HG02588 (cell line): Measurements from ENCODE around the gene DGKZ.
"Not testable (repeated sequence)": the region's sequence is repeated elsewhere in the genome, so short reads cannot be mapped to it uniquely, and the experiment has no call there.

Experiments used
- ATAC-seq: cut with Tn5 transposase; IDR thresholded peaks from one replicate; pipeline ENCODE4 v1.9.1; 2021; ENCODE audit warnings: mild to moderate bottlenecking, moderate library complexity; ENCODE audit not compliant: unreplicated experiment

DGKZ gene

GRCh38 chr11:46364056-46364455 is 16.8 kb downstream of the DGKZ start:
- no peak for ATAC-seq

- no peak for ATAC-seq
These were observed 17.5 kb downstream of the DGKZ start for GRCh38 chr11:46364791-46365190.

DNA sequence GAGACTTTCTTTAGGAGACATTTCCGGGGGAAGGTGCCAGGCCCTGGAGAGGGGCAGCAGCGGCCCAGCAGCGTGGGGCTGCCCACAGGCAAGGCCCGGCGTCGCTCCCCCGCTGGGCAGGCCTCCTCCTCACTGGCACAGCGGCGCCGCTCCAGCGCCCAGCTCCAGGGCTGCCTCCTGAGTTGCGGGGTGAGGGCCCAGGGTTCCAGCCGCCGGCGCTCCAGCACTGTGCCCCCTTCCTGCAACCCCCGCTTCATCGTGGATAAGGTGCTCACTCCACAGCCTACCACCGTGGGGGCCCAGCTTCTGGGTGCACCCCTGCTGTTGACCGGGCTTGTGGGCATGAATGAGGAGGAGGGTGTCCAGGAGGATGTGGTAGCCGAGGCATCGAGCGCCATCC is 19.0 kb downstream of the DGKZ start:
- ATAC-seq: no peak

DNA sequence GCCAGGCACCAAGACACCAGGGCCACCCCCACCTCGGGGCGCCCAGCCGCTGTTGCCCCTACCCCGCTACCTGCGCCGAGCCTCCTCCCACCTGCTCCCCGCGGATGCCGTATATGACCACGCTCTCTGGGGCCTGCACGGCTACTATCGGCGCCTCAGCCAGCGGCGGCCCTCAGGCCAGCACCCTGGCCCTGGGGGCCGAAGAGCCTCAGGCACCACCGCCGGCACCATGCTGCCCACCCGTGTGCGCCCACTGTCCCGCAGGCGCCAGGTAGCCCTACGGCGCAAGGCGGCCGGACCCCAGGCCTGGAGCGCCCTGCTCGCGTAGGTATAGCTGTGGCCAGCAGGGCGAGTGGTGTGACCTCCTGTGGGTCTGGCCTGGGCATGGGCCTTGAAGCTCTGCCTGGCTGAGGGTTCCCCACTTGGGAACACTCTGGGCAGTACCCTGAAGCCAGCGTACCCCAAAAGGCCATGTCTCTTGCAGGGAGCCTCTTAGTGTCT is 19.4 kb downstream of the DGKZ start:
- ATAC-seq: no peak

DNA sequence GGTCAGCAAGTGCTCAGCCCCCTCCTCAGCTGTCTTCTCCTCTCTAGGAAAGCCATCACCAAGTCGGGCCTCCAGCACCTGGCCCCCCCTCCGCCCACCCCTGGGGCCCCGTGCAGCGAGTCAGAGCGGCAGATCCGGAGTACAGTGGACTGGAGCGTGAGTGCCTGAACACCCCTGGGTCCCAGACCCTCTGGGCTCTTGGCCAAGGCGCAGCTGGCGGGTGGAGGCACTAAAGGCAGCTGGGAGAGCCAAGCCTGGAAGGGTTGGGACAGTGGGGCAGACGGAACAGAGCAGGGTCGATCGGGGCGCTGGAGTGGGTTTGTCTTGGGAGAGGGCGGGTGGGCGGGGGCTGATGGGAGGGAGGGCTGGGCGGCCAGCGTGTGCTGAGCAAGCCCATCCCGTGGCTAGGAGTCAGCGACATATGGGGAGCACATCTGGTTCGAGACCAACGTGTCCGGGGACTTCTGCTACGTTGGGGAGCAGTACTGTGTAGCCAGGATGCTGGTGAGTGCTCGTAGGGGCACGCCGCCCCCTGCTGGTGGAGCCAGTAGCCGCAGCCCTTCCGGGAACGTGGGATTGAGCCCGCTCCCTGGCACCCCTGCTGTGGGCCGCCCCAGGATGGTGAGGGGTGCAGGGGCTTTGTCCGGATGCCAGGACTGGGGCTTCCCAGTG is 20.1 kb downstream of the DGKZ start:
- ATAC-seq: peak; percentile 51

DNA sequence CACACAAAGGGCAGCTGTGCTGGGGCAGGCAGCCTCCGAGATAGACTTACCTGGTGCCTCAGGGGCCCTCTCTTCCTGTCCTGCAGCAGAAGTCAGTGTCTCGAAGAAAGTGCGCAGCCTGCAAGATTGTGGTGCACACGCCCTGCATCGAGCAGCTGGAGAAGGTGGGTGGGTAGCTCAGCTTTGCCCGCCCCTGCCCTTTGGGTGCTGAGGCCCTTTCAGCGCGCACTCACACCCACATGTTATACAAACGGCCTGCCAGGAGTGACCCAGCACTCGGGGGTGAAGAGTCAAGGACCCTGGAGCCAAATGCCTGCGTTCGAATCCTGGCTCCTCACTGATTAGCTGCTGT is 20.6 kb downstream of the DGKZ start:
- no peak for ATAC-seq

DNA sequence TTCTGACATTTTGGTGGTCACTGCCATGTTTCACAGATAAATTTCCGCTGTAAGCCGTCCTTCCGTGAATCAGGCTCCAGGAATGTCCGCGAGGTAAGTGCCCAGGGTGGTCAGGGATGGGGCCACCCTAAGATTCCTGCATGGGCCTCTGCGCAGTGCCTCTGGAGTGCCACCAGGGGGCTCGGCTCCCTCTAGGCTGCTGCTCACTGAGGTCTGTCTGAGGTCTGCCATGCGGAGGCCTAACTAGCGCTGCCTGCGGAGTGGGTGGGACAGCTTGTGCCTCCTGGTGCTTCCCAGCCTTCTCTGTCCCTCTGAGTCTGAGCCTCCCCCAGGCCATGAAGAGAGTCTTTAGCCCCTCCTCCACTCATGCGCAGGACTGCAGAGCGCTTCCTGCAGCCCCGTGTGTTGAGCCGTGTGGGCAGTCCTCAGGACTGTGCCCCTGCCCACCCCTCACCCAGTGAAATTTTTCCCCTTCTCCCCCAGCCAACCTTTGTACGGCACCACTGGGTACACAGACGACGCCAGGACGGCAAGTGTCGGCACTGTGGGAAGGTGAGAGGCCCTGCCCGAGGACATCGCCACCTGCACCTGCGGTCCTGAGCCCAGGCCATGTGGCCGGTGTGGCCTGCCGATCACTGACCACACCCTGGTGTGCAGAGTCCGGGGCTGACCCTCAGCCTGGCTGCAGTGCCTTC is 22.3 kb downstream of the DGKZ start:
- no peak for ATAC-seq

DNA sequence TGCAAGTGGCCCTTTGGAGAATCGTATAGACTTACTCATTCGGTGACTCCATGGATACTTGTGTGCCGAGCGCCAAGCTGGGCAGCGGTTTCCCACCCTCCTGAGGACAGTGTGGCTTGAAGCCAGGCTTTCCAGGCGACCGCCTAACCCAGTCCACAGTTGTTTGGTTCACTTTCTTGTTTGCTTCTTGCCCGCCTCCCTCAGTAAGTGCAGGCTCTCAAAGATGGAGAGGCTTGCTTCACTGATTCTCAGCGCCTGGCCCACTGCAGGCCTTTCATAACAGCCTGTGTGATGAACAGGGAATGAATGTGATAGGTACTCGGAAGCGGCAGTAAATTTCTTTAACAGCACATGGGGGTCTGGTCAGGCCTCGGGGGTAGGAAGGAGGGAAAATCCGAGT is 23.0 kb downstream of the DGKZ start:
- ATAC-seq: no peak

DNA sequence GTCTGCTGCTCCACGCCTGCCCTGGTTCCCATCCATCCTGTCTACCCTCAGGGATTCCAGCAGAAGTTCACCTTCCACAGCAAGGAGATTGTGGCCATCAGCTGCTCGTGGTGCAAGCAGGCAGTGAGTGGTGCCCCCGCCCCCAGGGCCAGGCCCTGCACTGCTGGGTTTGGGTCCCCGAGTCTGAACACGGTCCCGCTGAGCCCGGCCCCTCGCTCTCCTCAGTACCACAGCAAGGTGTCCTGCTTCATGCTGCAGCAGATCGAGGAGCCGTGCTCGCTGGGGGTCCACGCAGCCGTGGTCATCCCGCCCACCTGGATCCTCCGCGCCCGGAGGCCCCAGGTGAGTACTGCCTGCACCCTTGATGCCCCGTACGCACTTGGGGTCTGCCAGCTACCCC is 24.0 kb downstream of the DGKZ start:
- not testable (repeated sequence) for ATAC-seq

- no peak for ATAC-seq
These were observed 24.8 kb downstream of the DGKZ start for GRCh38 chr11:46372086-46372485.

GRCh38 chr11:46372501-46372900 is 25.2 kb downstream of the DGKZ start:
- ATAC-seq: not testable (repeated sequence)

DNA sequence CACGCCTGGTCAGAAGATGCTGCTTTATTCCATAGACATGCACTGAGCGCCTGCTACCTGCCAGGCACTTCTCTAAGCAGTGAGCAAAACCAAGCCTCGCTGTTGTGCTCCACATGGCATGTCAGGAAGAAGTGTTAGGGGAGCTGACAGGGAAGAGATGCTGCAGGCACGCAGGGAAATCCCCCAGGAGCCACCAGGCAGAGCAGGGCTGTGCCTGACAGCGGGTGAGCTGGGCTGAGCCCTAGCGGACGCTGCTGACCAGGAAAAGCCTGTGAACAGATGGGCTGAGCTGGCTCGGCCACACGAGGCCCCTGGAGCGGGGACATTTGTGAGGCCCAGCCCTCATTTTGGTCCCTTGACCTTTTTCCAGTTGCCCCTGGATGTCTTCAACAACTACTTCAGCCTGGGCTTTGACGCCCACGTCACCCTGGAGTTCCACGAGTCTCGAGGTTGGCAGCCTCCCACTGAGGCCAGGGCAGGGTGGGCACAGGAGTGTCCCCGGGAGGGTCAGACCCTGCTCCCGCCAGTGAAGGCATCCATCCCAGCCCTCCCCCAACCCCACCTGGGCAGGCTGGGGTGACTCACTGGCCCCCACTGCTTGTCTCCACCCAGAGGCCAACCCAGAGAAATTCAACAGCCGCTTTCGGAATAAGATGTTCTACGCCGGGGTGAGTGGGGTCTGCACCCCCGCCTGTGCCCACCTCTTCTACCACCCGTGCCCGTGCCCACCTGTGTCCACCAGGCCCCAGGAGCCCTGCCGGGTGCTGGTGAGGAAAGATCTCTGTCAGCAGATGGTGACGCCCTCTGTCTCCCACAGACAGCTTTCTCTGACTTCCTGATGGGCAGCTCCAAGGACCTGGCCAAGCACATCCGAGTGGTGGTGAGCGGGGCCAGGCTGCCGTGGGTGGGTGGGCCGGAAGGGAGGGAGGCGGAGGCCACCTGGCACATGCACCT is 26.8 kb downstream of the DGKZ start:
- ATAC-seq: no peak

DNA sequence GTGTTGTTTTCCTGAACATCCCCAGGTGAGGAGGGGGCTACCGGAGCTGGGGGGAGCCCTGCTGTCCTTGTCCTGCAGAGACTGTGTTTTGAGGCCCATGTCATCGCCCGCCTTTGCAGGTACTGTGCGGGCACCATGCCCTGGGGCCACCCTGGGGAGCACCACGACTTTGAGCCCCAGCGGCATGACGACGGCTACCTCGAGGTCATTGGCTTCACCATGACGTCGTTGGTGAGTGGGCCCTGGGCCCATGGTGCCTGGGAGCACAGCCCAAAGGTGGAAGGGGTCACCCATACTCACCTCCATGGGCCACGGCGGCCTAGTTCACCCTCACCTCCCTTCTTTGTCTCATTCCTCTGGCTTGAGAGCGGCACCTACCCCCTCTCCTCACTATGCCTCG is 27.6 kb downstream of the DGKZ start:
- ATAC-seq: no peak

GRCh38 chr11:46375392-46376101 is 28.3 kb downstream of the DGKZ start:
- ATAC-seq: no peak

- no peak for ATAC-seq
These were observed 29.2 kb downstream of the DGKZ start for GRCh38 chr11:46376258-46377050.

DNA sequence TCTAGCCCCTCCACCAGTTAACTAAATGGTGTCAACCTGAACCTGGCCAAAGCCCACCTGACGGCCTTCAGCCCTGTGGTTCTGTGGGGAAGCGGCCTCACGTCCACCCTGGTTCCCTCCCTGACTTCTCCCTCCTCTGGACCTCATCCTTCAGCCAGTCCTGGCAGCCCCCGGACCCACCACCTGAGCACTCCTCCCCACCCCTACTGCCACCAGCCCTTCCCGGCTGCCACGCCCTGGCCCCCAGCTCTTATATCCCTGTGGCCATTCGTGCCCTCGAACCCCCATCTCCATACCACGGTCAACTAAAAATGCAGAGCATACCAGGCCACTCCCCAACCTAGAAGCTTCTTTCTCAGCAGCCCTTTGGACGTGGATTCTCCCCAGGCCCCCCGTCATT is 30.0 kb downstream of the DGKZ start:
- ATAC-seq: no peak

- ATAC-seq: no peak
These were observed 30.6 kb downstream of the DGKZ start for GRCh38 chr11:46377831-46378230.

DNA sequence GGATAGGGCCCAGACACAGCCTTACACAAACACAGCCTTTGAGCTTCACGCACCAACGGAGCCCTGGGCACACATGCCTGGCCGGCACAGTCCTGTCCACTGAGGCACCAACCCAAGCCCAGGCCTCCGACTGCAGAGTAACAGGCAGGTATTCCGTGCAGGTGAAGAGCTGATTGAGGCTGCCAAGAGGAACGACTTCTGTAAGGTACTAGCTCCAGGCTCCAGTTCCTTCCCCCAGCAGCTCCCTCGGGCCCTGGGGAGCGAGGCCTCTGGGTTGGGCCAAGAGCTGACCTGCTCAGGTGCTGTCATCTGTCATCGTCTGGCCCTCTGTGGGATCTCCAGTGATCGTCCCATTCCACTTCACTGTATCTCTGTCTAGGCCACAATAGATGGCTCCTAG is 31.0 kb downstream of the DGKZ start:
- no peak for ATAC-seq

DNA sequence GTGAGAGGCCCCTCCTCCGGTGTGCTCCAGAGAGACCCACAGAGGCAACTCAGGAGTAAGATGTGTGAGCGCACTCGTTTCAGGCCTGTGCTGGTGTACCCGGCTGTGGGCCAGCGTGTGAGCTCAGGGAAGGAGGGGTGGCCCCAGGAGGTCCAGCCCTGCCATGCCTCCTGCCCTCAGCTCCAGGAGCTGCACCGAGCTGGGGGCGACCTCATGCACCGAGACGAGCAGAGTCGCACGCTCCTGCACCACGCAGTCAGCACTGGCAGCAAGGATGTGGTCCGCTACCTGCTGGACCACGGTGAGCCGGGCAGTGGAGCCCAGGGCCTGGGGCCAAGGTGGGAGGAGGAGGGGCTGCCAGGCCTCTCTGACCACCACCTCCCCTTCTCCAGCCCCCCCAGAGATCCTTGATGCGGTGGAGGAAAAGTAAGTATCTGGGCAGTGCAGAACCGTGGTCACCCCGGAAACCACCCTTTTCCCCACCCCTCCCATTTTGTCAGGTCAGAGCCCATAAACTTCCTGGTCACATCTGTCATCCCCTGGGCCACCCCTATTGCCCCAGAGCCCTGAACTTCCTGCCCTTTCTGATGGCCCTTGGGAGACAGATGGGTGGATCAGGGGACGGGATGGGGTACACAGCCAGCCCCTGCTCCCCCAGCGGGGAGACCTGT is 31.7 kb downstream of the DGKZ start:
- no peak for ATAC-seq
